Measurements from ENCODE around the gene ALS2CL. TPM values are rescaled to one million over a fixed set of nuclear protein-coding genes. Genes with fewer than 3 reads are reported as not detected.

ALS2CL gene
- polyA plus RNA-seq, 4 donors = 11.8 to 100.0 (median 46.5) TPM

GRCh38 chr3:46733026-46733800 is 39.7 kb upstream of the ALS2CL start:
- DNase-seq (no peak), FAIRE-seq (no peak)
- Histone ChIP-seq H3K27me3 (ENCODE audit: control insufficient read depth in 3 of 3, insufficient read depth in 3 of 3, low read length in 3 of 3) (no peaks in the 10 kb centered on the region), H3K4me3 (ENCODE audit: low read depth in 1 of 3, low read length in 3 of 3) (no peak overlapping the region), H3K27ac (ENCODE audit: low read depth in 1 of 3, low read length in 2 of 3) (no peak overlapping the region), H3K36me3 (ENCODE audit: control insufficient read depth in 3 of 3, insufficient read depth in 2 of 3, low read depth in 1 of 3, low read length in 3 of 3) (no peaks in the 10 kb centered on the region), H3K4me1 (ENCODE audit: control insufficient read depth in 3 of 3, insufficient read depth in 2 of 3, low read depth in 1 of 3, low read length in 2 of 3) (no peaks in the 10 kb centered on the region), H3K9me3 (ENCODE audit: control insufficient read depth in 2 of 2, insufficient read depth in 1 of 2, low read depth in 1 of 2, low read length in 1 of 2) (no peaks in the 10 kb centered on the region)
- whole genome bisulfite sequencing, 3 donors = 79 to 80% (median 79%) methylated on average over 9 of the region's 9 CpGs

DNA sequence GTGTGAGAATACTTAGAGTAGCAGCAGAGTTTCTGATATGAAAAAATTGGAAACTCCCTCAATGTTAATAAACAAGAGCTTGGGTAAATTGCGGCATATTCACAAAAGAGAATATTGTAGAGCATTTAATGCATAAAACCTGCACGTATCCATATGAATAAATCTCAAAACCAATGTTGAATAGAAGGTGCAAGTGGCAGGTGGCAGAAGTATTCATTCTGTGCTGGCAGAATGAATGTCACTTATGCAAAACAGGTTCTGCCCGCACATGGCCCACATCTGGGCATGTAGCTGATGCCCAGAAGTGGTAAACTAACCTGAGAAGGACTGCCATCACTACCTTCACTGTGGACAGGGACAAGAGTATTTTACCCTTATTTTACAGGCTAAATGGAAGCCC is 38.3 kb upstream of the ALS2CL start:
- no peak overlapping the region for H3K4me3 ChIP-seq (ENCODE audit: low read depth in 1 of 3, low read length in 3 of 3)
- no peaks in the 10 kb centered on the region for H3K36me3 ChIP-seq (ENCODE audit: control insufficient read depth in 3 of 3, insufficient read depth in 2 of 3, low read depth in 1 of 3, low read length in 3 of 3)
- H3K27me3 ChIP-seq (ENCODE audit: control insufficient read depth in 3 of 3, insufficient read depth in 3 of 3, low read length in 3 of 3) = no peaks in the 10 kb centered on the region
- DNase-seq = no peak
- H3K9me3 ChIP-seq (ENCODE audit: control insufficient read depth in 2 of 2, insufficient read depth in 1 of 2, low read depth in 1 of 2, low read length in 1 of 2) = no peaks in the 10 kb centered on the region
- no peaks in the 10 kb centered on the region for H3K4me1 ChIP-seq (ENCODE audit: control insufficient read depth in 3 of 3, insufficient read depth in 2 of 3, low read depth in 1 of 3, low read length in 2 of 3)
- FAIRE-seq = no peak
- H3K27ac ChIP-seq (ENCODE audit: low read depth in 1 of 3, low read length in 2 of 3) = no peak overlapping the region
- 82 to 87% (median 86%) methylated on average over 3 of the region's 3 CpGs for WGBS, 3 donors

- Histone ChIP-seq H3K9me3 (ENCODE audit: control insufficient read depth in 2 of 2, insufficient read depth in 1 of 2, low read depth in 1 of 2, low read length in 1 of 2) (no peaks in the 10 kb centered on the region), H3K27me3 (ENCODE audit: control insufficient read depth in 3 of 3, insufficient read depth in 3 of 3, low read length in 3 of 3) (no peaks in the 10 kb centered on the region), H3K4me1 (ENCODE audit: control insufficient read depth in 3 of 3, insufficient read depth in 2 of 3, low read depth in 1 of 3, low read length in 2 of 3) (no peaks in the 10 kb centered on the region), H3K36me3 (ENCODE audit: control insufficient read depth in 3 of 3, insufficient read depth in 2 of 3, low read depth in 1 of 3, low read length in 3 of 3) (no peaks in the 10 kb centered on the region), H3K4me3 (ENCODE audit: low read depth in 1 of 3, low read length in 3 of 3) (no peak overlapping the region), H3K27ac (ENCODE audit: low read depth in 1 of 3, low read length in 2 of 3) (no peak overlapping the region)
- WGBS, 3 donors = 83 to 89% (median 85%) methylated on average over 2 of the region's 2 CpGs
- FAIRE-seq (no peak), DNase-seq (no peak)
Measured at GRCh38 chr3:46730819-46731218, 37.3 kb upstream of the ALS2CL start.

- no peaks in the 10 kb centered on the region for H3K9me3 ChIP-seq (ENCODE audit: control insufficient read depth in 2 of 2, insufficient read depth in 1 of 2, low read depth in 1 of 2, low read length in 1 of 2)
- no peaks in the 10 kb centered on the region for H3K27me3 ChIP-seq (ENCODE audit: control insufficient read depth in 3 of 3, insufficient read depth in 3 of 3, low read length in 3 of 3)
- 87 to 93% (median 92%) methylated on average over 4 of the region's 4 CpGs for WGBS, 3 donors
- no peak overlapping the region for H3K27ac ChIP-seq (ENCODE audit: low read depth in 1 of 3, low read length in 2 of 3)
- no peaks in the 10 kb centered on the region for H3K4me1 ChIP-seq (ENCODE audit: control insufficient read depth in 3 of 3, insufficient read depth in 2 of 3, low read depth in 1 of 3, low read length in 2 of 3)
- FAIRE-seq (no peak), DNase-seq (no peak)
- H3K36me3 ChIP-seq (ENCODE audit: control insufficient read depth in 3 of 3, insufficient read depth in 2 of 3, low read depth in 1 of 3, low read length in 3 of 3) = no peaks in the 10 kb centered on the region
- no peak overlapping the region for H3K4me3 ChIP-seq (ENCODE audit: low read depth in 1 of 3, low read length in 3 of 3)
Measured at GRCh38 chr3:46729038-46729437, 35.6 kb upstream of the ALS2CL start.

- H3K4me1 ChIP-seq (ENCODE audit: control insufficient read depth in 3 of 3, insufficient read depth in 2 of 3, low read depth in 1 of 3, low read length in 2 of 3) = no peaks in the 10 kb centered on the region
- no peaks in the 10 kb centered on the region for H3K36me3 ChIP-seq (ENCODE audit: control insufficient read depth in 3 of 3, insufficient read depth in 2 of 3, low read depth in 1 of 3, low read length in 3 of 3)
- H3K27me3 ChIP-seq (ENCODE audit: control insufficient read depth in 3 of 3, insufficient read depth in 3 of 3, low read length in 3 of 3) = no peaks in the 10 kb centered on the region
- no peak overlapping the region for H3K27ac ChIP-seq (ENCODE audit: low read depth in 1 of 3, low read length in 2 of 3)
- DNase-seq (no peak), FAIRE-seq (no peak)
- no peak overlapping the region for H3K4me3 ChIP-seq (ENCODE audit: low read depth in 1 of 3, low read length in 3 of 3)
- WGBS, 3 donors = 67 to 72% (median 71%) methylated on average over 6 of the region's 6 CpGs
- H3K9me3 ChIP-seq (ENCODE audit: control insufficient read depth in 2 of 2, insufficient read depth in 1 of 2, low read depth in 1 of 2, low read length in 1 of 2) = peaks cover 0 to 4% of the 10 kb centered on the region in 2 donors
Measured at GRCh38 chr3:46725621-46726314, 32.3 kb upstream of the ALS2CL start.

GRCh38 chr3:46724424-46724823 is 30.9 kb upstream of the ALS2CL start:
- Histone ChIP-seq H3K4me3 (ENCODE audit: low read depth in 1 of 3, low read length in 3 of 3) (no peak overlapping the region), H3K27ac (ENCODE audit: low read depth in 1 of 3, low read length in 2 of 3) (no peak overlapping the region), H3K4me1 (ENCODE audit: control insufficient read depth in 3 of 3, insufficient read depth in 2 of 3, low read depth in 1 of 3, low read length in 2 of 3) (no peaks in the 10 kb centered on the region), H3K9me3 (ENCODE audit: control insufficient read depth in 2 of 2, insufficient read depth in 1 of 2, low read depth in 1 of 2, low read length in 1 of 2) (peaks cover 0 to 4% of the 10 kb centered on the region in 2 donors), H3K36me3 (ENCODE audit: control insufficient read depth in 3 of 3, insufficient read depth in 2 of 3, low read depth in 1 of 3, low read length in 3 of 3) (no peaks in the 10 kb centered on the region), H3K27me3 (ENCODE audit: control insufficient read depth in 3 of 3, insufficient read depth in 3 of 3, low read length in 3 of 3) (peaks cover 0 to 3% (median 0%) of the 10 kb centered on the region in 3 donors)
- DNase-seq (no peak), FAIRE-seq (no peak)
- 68 to 80% (median 74%) methylated on average over 4 of the region's 4 CpGs for WGBS, 3 donors

DNA sequence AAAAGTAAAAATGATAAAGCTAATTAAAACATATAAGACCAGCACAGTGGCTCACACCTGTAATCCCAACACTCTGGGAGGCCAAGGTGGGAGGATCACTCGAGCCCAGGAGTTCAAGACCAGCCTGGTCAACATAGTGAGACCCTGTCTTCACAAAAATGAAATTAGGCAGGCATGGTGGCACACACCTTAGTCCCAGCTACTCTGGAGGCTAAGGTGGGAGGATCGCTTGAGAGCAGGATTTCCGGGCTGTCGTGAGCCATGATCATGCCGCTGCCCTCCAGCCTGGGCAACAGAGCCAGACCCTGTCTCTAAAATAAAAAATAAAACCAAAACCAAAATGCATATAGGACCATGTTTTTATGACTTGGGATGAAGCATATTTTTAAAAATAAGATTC is 29.0 kb upstream of the ALS2CL start:
- H3K9me3 ChIP-seq (ENCODE audit: control insufficient read depth in 2 of 2, insufficient read depth in 1 of 2, low read depth in 1 of 2, low read length in 1 of 2) = peaks cover 0 to 4% of the 10 kb centered on the region in 2 donors
- no peak overlapping the region for H3K4me3 ChIP-seq (ENCODE audit: low read depth in 1 of 3, low read length in 3 of 3)
- peaks cover 0 to 6% (median 0%) of the 10 kb centered on the region in 3 donors for H3K27me3 ChIP-seq (ENCODE audit: control insufficient read depth in 3 of 3, insufficient read depth in 3 of 3, low read length in 3 of 3)
- no peaks in the 10 kb centered on the region for H3K4me1 ChIP-seq (ENCODE audit: control insufficient read depth in 3 of 3, insufficient read depth in 2 of 3, low read depth in 1 of 3, low read length in 2 of 3)
- DNase-seq (no peak), FAIRE-seq (no peak)
- H3K27ac ChIP-seq (ENCODE audit: low read depth in 1 of 3, low read length in 2 of 3) = no peak overlapping the region
- WGBS, 3 donors = 78 to 91% (median 78%) methylated on average over 5 of the region's 5 CpGs
- H3K36me3 ChIP-seq (ENCODE audit: control insufficient read depth in 3 of 3, insufficient read depth in 2 of 3, low read depth in 1 of 3, low read length in 3 of 3) = no peaks in the 10 kb centered on the region

DNA sequence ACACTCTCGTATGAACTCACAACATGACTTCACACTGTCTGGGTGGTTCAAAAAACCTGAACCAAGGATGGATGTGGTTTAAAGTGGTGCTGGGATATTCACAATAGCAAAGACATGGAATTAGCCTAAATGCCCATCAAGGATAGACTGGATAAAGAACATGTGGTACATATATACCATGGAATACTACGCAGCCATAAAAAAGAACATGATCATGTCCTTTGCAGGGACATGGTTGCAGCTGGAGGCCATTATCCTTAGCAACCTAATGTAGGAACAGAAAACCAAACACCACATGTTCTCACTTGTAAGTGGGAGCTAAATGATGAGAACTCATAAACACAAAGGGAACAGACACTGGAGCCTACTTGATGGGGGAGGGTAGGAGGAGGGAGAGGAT is 27.5 kb upstream of the ALS2CL start:
- H3K36me3 ChIP-seq (ENCODE audit: control insufficient read depth in 3 of 3, insufficient read depth in 2 of 3, low read depth in 1 of 3, low read length in 3 of 3) = no peaks in the 10 kb centered on the region
- no peaks in the 10 kb centered on the region for H3K4me1 ChIP-seq (ENCODE audit: control insufficient read depth in 3 of 3, insufficient read depth in 2 of 3, low read depth in 1 of 3, low read length in 2 of 3)
- H3K27ac ChIP-seq (ENCODE audit: low read depth in 1 of 3, low read length in 2 of 3) = no peak overlapping the region
- FAIRE-seq = no peak
- peaks cover 0 to 6% (median 0%) of the 10 kb centered on the region in 3 donors for H3K27me3 ChIP-seq (ENCODE audit: control insufficient read depth in 3 of 3, insufficient read depth in 3 of 3, low read length in 3 of 3)
- 65 to 97% (median 96%) methylated on average over 2 of the region's 2 CpGs for WGBS, 3 donors
- peaks cover 0 to 4% of the 10 kb centered on the region in 2 donors for H3K9me3 ChIP-seq (ENCODE audit: control insufficient read depth in 2 of 2, insufficient read depth in 1 of 2, low read depth in 1 of 2, low read length in 1 of 2)
- H3K4me3 ChIP-seq (ENCODE audit: low read depth in 1 of 3, low read length in 3 of 3) = no peak overlapping the region
- no peak for DNase-seq

Data from small intestine (tissue), 7 donors.